Measurements from ENCODE around the gene PLPP2. TPM values are rescaled to one million over a fixed set of nuclear protein-coding genes. Genes with fewer than 3 reads are reported as not detected.

The PLPP2 gene
- total RNA-seq, 1 donor from 2014 or later = 0.25 TPM

DNA sequence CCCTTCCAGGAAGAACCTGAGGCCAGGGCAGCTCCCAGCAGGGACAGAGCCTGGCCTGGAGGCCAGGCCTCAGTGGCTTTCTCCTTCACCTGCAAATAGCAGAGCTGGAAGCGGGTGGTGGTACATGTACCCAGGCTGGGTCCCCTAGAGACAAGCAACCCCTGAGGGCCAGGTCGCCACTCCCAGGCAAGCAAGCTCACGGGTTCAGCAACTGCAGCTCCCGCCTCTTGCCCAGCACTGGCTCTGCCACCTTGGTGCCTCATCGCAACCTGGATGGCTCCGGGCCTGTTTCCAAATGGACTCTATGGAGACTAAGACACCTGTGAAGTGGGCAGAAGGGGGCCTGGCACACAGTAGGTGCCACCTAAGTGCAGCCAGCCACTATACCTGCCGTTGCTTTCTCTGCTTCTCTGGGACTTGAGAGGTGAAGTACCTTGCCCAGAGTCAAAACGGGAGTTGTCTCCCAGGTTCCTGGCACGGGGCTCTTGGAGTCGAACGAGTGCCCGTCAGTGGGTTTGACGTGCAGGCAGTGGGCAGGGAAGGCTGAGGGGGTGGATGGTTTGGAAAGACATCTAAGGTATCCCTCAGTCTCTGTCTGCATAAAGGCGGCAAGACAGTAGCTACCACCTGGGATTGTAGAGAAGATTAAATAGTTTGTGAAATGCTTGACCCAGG, 2.4 kb upstream of the PLPP2 start:
- intact Hi-C loops (cut with micrococcal nuclease) = no loop called here

DNA sequence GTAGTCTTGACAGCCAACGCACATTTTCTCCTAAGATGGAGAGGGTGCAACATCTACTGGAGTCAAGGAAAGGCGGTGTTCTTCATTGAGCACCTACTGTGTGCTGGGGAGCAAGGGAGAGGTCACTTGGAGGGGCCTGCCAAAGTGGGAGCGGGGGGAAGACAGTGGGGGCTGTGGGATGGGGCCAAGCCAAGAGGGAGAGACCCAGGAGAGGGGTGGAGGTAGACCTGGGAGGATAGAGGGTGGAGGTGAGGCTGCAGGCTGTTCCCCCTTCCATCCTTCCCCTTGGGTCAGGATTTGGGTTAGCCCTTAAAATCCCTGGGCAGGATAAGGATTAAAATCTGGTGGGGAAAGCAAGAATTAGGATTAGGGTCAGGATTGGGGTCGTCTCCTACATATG, 1.7 kb upstream of the PLPP2 start:
- intact Hi-C loops (cut with micrococcal nuclease) = no loop called here

DNA sequence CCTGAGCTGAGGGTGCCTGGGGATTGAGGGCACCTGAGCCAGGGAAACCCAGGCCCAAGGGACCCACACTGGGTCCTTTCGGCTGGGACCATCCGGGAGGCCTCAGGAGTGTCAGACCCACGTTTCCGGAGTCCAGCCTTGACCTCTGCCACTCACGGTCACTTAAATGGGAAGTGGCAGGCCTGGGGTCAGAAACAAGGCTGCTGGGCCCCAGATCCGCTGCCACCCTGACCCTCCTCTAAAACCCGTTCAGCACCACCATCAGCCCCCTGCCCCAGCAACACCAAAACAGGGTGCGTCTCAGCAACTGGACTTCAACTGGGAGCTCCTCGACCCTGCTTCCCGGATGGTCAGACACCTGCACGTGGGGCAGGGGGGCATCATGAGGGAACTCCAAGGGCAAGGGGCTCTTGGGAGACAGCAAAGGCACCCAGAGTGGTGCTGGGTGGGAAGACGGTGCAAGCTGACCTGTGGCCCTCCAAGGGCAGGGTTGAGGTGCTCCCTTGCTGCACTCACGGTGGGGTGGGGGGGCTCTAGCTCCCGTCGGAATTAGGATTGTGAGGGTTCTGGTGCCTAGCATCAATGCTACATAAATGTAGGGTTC, 1.2 kb upstream of the PLPP2 start:
- intact Hi-C loops (cut with micrococcal nuclease) = no loop called here

DNA sequence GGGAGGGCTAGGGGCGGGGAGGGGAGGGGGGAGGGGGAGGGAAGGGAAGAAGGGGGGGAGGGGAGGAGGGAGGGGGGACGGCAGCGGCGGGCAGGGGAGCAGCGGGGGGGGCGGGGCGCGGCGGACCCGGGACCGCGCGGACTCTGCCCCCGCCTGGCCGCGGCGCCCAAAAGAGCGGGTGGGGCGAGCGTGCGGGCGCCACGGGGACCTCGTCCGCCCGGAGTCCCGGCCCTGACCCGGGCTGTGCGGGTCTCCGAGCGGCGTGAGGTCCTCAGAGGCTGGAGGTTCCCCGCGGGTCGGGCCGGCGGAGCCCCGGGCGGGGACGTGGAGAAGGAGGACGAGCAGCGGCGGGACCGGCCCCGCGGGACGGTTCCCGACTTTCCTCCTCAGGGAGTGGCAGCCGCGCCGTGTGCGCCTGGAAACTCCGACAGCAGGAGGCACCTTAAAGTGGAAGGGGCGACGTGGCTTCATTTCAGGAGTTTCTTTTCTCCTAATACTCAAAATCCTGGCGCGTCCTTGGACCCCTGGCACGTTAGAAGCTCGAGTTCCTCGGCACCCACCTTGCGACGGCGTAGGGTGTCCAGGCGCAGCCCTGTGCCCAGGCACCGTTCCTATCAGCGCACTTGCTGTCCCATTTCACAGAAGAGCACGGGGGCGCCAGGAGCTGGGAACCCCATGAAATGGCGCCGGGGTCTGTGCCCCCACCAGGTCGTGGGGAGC, 518 bp upstream of the PLPP2 start:
- intact Hi-C loops (cut with micrococcal nuclease) = no loop called here

DNA sequence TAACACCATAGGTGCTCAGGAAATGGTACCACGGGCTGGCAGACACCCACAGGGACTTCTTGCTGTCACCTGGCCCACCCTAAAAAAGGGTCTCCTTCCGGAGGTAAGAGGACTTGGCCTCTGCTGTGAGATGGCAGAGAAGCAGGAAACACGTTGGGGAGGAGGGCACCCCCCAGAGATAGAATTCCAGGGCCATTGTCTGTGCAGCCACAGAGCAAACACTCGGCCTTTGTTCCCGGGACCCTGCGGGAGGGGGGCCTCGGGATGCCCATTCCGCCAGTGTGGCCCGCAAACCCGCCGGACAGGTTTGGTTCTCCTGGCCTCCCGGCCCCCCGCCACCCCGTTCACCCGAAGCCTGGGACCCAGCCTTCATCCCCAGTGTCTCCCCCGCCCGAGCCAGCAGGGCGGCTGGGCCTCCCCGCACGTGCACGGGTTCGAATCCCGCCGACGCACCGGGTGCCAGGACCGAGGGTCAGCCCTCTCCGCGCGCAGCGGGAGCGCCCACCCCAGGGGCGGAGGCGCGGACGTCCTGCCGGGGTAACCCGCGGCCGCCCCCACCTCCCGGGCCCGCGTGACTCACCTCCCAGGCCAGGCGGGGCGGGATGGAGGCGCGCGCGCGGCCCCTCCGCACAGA, 714 bp downstream of the PLPP2 start:
- intact Hi-C loops (cut with micrococcal nuclease) = no loop called here

DNA sequence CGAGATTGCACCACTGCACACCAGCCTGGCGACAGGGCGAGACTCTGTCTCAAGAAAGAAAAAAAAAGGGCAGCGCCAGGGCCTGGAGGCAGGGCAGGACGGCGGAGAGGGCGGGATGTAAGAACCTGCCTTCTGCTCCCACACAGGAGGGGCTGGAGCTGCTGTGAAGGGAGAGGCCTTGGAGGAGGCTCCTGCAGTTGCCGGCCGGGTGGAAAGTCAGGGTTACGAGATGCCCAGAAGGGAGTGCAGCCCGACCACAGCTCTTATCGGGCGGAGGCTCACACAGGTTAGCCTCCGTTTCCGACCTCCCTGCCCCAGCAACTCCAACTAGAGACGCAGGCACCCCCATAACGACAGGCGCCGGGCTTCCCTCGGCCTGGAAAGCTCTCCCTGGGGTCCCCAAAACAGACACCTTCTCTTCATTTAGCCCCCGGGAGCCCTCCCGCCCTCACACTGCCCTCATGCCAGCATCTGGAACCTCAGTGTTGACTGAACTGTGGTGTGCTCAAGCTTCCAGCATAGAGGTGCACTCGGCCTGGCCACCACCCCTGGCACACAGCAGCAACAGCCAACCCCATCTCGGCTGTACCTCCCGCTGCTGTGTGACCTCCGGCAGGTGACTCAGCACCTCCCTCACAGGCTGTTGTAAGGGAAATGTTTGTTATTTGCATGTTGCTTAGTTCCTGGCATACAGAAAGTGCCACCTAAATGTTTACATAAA, 1.4 kb downstream of the PLPP2 start:
- intact Hi-C loops (cut with micrococcal nuclease) = no loop called here

DNA sequence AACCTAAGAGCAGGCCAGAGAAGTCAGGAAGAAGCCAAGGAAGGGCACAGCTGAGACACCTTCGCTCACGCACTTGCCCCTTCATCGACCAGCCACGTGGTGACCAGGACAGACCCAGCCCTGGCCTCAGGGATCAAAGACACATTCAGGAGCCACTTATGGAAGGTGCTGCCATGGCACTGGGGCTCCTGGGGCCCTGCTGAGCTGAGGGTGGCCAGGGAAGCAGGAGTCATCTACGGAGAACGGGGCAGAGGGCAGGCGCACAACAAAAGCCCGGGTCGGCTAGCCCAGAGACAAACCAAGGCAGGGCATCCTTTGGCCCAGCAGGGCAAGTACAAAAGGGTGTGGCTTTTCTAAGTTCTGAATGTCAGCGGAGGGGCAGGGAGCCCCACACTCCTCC, 2.3 kb downstream of the PLPP2 start:
- intact Hi-C loops (cut with micrococcal nuclease) = no loop called here

DNA sequence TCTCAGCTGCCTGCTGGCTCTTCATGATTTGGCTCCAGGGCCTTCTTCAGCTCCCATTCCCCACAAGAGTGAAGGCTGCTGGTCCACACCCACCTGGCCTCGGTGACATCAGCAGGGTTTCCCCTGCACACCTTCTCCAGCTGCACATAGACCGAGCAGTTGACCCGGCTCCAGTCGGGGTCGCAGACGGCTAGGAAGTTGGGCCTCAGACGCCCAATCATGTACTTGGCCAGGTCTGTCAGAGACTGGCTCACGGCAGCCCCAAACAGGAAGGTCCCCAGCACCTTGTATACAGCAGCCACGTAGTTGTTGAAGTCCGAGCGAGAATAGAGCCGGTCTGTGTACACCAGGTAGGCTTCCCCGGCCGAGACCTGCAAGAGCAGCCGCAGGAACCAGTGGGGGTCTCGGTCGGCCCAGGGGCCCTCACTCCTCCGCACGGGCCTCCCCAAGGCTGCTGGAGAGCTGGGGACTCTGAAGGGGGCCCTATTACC, 3.8 kb downstream of the PLPP2 start:
- intact Hi-C loops (cut with micrococcal nuclease) = no loop called here

DNA sequence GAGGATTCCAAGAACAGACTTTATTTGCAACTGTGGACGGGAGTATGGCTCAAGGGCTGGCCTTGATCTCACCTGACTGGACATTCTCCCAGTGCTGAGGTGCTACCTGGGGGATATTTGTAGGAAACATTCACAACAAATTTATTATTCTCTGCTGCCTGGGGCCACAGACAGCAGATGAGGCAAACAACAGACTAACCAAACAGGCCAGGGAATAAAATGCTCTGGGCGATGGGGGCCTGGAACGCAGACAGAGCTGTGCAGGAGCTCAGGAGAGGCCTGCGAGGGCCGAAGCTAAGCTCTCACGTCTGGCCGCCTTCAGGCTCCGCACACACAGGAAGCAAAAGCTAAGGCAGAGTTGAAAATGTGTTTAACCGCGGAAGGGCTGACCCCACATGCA, 7.8 kb downstream of the PLPP2 start:
- intact Hi-C loops (cut with micrococcal nuclease) = no loop called here

DNA sequence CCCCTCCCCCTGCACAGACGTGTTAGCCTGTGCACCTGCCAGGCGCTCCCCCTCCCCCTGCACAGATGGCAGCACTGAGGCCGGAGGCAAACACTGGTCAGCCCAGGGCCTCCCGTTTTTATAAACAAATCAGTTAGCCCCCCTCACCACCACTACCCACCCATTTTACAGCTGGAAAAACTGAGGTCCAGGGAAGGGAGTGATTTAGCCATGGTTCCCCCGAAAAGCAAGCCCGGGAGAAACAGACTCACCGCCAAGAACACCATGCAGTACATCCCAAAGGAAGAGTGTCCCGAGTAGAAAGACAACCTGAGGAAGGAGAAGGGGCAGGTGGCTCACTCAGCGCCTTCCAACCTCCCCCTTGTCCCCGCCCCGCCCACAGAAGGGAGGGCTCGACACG, 8.7 kb downstream of the PLPP2 start:
- intact Hi-C loops (cut with micrococcal nuclease) = no loop called here

DNA sequence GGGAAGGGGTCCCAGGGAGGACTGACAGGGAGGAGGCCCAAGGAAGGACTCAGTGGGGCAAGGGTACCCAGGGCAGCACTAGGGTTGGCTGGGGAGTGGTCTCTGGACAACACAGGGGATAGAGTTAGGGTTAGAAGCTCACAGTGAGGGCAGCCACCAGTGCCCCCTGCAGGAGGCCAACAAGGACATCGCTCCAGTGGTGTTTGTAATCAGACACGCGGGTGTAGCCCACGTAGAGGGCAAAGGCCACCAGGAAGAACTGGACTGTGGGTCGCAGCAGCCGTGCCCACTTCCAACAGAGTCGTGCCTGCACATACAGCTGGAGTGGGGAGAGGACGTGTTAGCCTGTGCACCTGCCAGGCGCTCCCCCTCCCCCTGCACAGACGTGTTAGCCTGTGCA, 9.2 kb downstream of the PLPP2 start:
- intact Hi-C loops (cut with micrococcal nuclease) = no loop called here

DNA sequence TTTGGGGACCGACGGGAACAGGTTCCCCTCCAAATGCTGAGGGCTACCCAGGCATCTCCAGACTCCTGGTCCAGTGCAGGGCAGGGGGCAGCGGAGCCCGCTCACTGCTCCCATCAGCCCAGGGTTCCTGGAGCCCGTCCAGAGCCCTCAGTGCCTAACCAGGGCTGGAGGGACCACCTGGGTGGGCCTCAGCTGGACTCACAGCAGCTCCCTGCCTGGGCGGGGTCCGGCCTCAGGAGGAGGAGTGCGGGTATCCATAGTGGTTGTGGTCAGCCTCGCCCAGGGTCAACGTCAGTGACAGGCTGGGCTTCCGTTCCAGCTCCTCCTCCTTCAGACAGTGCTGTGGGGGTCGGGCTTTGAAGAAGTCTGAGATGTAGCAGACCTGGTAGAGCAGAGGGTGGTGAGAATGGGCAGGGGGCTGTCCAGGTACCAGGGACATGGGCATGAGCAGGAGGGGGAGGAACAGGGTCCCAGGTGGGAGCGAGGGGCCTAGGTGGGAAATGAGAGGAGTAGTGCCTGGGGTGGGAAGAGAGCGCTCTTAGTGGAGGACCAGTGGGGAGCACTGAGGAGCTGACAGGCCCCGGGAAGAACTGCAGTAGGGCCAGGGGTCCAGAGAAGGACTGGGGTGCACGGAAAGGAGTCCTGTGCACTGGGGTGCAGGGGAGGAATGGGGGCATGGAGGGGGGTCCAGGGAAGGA, 9.9 kb downstream of the PLPP2 start:
- intact Hi-C loops (cut with micrococcal nuclease) = no loop called here

DNA sequence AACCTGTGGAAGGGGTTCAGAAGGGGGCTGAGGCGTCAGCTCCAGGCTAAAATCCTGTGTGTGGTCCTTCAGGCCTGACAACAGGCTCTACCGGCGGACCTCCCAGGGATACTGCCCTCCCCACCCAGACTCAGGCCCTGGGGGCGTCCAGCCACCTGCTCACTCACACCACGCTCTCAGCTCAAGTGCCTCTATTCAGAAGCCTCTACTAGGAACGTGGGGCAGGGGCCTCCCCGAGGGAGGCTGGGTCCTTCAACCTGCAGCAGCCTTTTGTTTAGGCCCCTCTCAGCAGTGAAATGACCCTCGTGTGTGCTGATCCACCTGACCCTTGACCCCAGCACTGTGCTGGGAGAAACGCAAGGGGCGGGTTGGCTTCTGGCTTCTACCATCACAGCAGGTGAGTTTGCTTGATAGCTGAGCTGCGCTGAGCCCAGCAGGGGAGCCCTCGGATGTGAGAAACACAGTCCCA, 10.6 kb downstream of the PLPP2 start:
- intact Hi-C loops (cut with micrococcal nuclease) = no loop called here

DNA sequence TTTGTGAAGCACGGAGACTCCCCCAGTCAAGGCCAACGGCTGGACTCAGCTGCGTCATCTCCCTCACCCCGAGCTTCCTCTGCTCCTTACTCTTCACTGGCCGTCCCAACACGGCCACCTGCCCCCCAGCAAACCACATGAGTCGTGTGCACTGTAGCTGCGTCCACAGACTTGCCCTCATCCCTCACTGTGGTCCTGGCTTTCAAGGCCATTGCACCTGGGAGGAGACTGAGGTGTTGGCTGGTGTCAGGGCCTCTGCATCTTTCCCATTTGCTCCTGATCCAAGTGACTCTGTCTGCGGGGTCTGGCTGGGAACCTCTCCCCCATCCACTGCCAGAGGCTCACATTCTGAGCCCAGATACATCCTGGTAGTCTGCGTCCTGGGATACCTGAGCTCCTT, 11.5 kb downstream of the PLPP2 start:
- intact Hi-C loops (cut with micrococcal nuclease) = no loop called here

DNA sequence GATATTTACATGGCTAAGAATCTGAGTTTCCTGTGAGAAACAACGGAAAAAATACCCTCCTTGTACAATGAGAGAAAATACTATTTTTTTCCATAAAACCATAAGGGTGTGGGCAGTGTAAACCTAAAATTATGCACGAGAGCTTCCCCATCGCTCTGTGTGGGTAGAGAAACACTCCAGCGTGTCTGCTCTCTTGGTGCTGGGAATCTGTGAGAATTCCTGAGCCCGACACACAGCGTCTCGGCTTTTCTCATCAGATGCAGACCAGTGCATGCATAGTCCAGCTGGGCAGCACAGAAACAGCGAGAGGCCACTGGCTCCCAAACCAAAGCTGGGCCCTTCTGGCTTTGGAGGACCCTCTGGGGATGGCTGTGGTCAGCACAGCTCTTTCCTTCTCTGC, 12.0 kb downstream of the PLPP2 start:
- intact Hi-C loops (cut with micrococcal nuclease) = no loop called here

DNA sequence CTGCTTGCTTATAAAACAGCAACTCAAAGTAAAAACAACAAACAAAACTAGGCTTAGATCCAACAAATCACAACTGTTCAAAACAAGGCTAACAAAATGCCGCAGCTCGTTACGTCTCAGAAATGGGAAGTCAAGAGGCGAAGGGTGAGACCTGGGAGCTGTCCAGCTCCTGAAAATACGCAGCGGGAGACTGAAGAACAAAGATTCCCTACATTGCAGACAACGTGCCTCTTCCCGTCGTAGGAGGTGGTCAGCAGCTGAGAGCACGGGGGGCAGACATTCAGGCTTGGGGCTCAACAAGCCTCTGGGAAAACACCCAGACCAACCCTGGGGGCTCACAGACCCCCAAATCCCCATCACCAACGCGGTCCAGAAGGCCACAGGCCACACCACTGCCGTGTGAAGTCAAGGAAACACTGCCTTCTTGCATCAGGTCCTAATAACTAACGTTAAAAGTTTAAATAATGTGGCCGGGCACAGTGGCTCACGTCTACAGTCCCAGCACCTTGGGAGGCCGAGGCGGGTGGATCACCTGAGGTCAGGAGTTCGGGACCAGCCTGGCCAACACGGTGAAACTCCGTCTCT, 13.5 kb downstream of the PLPP2 start:
- intact Hi-C loops (cut with micrococcal nuclease) = no loop called here

DNA sequence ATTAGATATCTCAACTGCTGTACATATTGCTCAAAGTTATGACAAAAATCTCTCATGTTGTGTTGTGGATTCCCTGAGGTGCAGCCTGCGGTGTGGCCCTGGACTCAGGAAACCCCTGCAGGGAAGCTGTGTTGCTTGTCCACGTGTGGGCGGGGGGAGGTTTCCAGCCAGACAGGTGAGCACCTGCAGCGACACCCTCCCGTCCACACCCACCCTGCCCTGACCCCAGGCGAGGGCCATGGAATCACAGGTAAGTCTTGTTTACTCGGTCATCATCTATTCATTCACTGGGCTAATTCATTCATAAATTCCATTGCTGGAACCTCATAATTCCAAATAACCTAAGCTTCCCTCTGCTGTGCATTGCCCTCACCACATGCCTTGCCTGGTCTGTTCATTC, 14.1 kb downstream of the PLPP2 start:
- intact Hi-C loops (cut with micrococcal nuclease) = no loop called here

DNA sequence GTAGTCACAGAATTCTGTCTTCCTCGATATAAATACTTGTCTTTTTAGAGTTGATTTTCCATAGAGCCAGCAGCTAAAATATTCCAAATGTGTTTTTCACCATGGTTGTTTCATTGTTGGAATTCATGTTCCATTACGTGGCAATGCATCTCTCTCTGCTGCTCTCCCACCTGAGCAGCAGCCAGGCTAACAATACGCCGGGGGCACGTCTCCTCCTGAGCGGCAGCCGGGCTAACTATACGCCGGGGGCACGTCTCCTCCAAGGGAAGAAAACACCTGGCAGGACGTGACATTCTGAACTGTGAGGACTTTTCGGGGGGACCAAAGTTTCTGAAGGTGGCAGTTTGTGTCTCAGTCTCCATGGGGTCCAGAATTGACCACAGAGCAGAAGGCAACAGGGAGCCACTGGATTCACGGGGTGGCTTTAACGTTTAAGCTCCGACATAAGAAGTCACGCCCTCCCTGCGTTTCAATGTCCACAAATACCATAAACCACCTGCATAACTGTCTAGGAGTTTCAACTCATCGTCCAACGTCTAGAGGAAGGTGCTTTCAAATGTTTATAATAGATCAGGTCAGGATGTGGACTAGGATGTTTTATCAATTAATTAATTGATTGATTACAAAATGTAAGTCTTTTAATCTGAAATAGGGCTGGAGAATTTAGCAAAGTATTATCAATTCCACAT, 15.1 kb downstream of the PLPP2 start:
- intact Hi-C loops (cut with micrococcal nuclease) = no loop called here

DNA sequence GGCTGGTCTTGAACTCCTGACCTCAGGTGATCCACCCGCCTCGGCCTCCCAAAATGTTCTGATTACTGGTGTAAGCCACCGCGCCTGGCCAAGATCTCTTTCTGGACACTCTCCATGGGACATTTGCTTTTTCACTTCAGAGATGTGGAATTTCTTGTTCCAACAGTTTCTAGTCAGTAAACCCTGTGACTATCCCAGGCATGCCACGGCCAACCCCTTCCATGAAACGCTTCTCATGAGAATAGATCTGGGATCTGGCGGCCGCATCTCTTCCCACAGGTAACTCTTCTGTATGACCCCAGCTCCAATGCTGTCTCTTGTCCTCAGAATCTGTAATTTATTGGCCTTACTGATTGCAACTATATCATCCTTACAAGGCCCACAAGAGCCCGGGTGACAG, 16.2 kb downstream of the PLPP2 start:
- intact Hi-C loops (cut with micrococcal nuclease) = no loop called here

DNA sequence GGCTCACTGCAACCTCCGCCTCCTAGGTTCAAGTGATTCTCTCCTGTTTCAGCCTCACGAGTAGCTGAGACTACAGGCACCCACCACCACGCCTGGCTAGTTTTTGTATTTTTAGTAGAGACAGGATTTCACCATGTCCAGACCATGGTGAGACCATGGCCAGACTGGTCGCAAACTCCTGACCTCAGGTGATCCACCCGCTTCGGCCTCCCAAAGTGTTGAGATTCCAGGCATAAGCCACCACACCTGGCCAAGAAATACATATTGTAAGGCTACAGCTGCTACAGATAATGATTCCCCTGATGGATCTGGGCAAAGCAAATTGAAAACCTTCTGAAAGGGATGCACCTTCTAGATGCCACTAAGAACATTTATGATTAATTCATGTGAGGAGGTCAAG, 17.8 kb downstream of the PLPP2 start:
- intact Hi-C loops (cut with micrococcal nuclease) = no loop called here

Measured in T-helper 1 cell treated with Interleukin-12 subunit alpha and Interleukin-12 subunit beta and Interleukin-4 antibody, amounts not matched to agents 30 ng/mL and 1 ng/mL, for 36 hours (primary cell).